K562 (cell line): ENCODE data around the gene PLA2G4C. TPM values are rescaled to one million over a fixed set of nuclear protein-coding genes. Genes with fewer than 3 reads are reported as not detected.

ENCODE experiments used
- ATAC-seq: fragments of 200-7000 bp; cut with Tn5 transposase; 3 replicates; pipeline ENCODE4 v1.9.1; 2020; ENCODE audit warnings: moderate library complexity
- BruUV-seq: library from RNA; stranded (reverse); fragments of 400-500 nt; replicated peaks from 2 replicates; lab custom pipeline; 2021; lab: Mats Ljungman, UMichigan
- CTCF ChIA-PET: fragments of 300-600 bp; formaldehyde crosslinking; extraction: SDS; loops from one replicate; lab custom pipeline; 2021; ENCODE audit warnings: low intra/inter-chr PET ratio; lab: Yijun Ruan, JAX
- POLR2A ChIA-PET: fragments of 300-600, 350-650 bp; sonication (Branson Sonifier 250); formaldehyde crosslinking; extraction: SDS; loops from one replicate; lab custom pipeline; 2021; ENCODE audit warnings: antibody characterized with exemption, inconsistent platforms; lab: Yijun Ruan, JAX
- DNase-seq, 4 experiments: peaks; one replicate each; pipeline versions ENCODE4 v3.0.0 to v3.0.0-alpha.2; 2011 to 2018; ENCODE audit warnings: low spot score in 3 of 4, mixed read lengths in 3 of 4; ENCODE audit errors: extremely low read depth in 1 of 4
- FAIRE-seq: peaks from 2 replicates; lab custom pipeline; 2011; peaks lifted over from hg19 to GRCh38; lab: Jason Lieb, UNC
- H2AFZ ChIP-seq: 2 replicates; pipeline ENCODE4 v1.6.0; 2011; ENCODE audit warnings: low read depth, low read length, control low read depth, inconsistent platforms
- H3K27ac ChIP-seq: fragments of 200-600 bp; 3 replicates; pipeline ENCODE4 v1.8.0; 2011; ENCODE audit warnings: low read depth, mild to moderate bottlenecking, control low read depth, inconsistent platforms, low read length, moderate library complexity, mixed read lengths; ENCODE audit errors: extremely low read depth
- H3K27me3 ChIP-seq, 2 experiments: fragments of 300-600 bp in 1 of 2; 2 replicates in 1 of 2; 3 replicates in 1 of 2; pipeline versions ENCODE4 v1.6.0 to v1.8.0; 2011; ENCODE audit warnings: inconsistent platforms in 2 of 2, low read length in 2 of 2, mild to moderate bottlenecking in 1 of 2, mixed read lengths in 1 of 2, moderate library complexity in 1 of 2; ENCODE audit not compliant: control insufficient read depth in 2 of 2, insufficient read depth in 2 of 2
- H3K36me3 ChIP-seq: fragments of 300-600 bp; 3 replicates; pipeline ENCODE4 v1.8.0; 2011; ENCODE audit warnings: mild to moderate bottlenecking, low read length, inconsistent platforms; ENCODE audit not compliant: control insufficient read depth, insufficient read depth
- H3K4me1 ChIP-seq, 2 experiments: fragments of 200-600 bp in 1 of 2; replicated peaks in 1 of 2; 2 replicates in 1 of 2; 3 replicates in 1 of 2; pipeline versions ENCODE4 v1.5.1 to v1.8.0; 2011; ENCODE audit warnings: inconsistent platforms in 2 of 2, low read length in 2 of 2, mild to moderate bottlenecking in 1 of 2, mixed read lengths in 1 of 2, moderate library complexity in 1 of 2; ENCODE audit not compliant: control insufficient read depth in 2 of 2, insufficient read depth in 2 of 2
- H3K4me2 ChIP-seq: 2 replicates; pipeline ENCODE4 v1.6.1; 2011; ENCODE audit warnings: low read length, control low read depth, inconsistent platforms, mixed read lengths; ENCODE audit not compliant: insufficient read depth
- H3K4me3 ChIP-seq: fragments of 200-600 bp; sonication (generic), shearing (Covaris generic); 2 replicates; pipeline ENCODE4 v1.5.1; 2016; ENCODE audit warnings: control low read depth, inconsistent platforms
- H3K79me2 ChIP-seq: fragments of 200-600 bp; 3 replicates; pipeline ENCODE4 v1.8.0; 2011; ENCODE audit warnings: low read length, inconsistent platforms; ENCODE audit not compliant: control insufficient read depth, insufficient read depth
- H3K9ac ChIP-seq, 2 experiments: 2 replicates each; pipeline versions ENCODE4 v1.6.0 to v1.6.1; 2011; ENCODE audit warnings: low read depth in 2 of 2, low read length in 2 of 2, control low read depth in 1 of 2, inconsistent platforms in 1 of 2, mild to moderate bottlenecking in 1 of 2, mixed read lengths in 1 of 2; ENCODE audit not compliant: insufficient read depth in 1 of 2
- H3K9me1 ChIP-seq: one replicate; pipeline ENCODE4 v1.6.0; 2011; ENCODE audit warnings: inconsistent platforms, mild to moderate bottlenecking, low read length, moderate library complexity; ENCODE audit not compliant: control insufficient read depth, insufficient read depth
- H3K9me3 ChIP-seq: replicated peaks from 2 replicates; pipeline ENCODE4 v1.5.1; 2011; ENCODE audit warnings: low read depth, low read length, inconsistent platforms; ENCODE audit not compliant: control insufficient read depth, insufficient read depth
- H4K20me1 ChIP-seq: replicated peaks from 2 replicates; pipeline ENCODE4 v1.6.1; 2011; ENCODE audit warnings: low read length, inconsistent platforms, mixed read lengths; ENCODE audit not compliant: control insufficient read depth, insufficient read depth
- CCAR2 ChIP-seq: fragments of 200-400 bp; formaldehyde crosslinking; IDR thresholded peaks from 2 replicates; pipeline ENCODE4 v1.6.1; 2017; ENCODE audit warnings: mild to moderate bottlenecking, low read depth, low read length
- CHD2 ChIP-seq: IDR thresholded peaks from 2 replicates; pipeline ENCODE4 v1.6.1; 2011; ENCODE audit warnings: low read depth, low read length
- NFE2 ChIP-seq: IDR thresholded peaks from 2 replicates; pipeline ENCODE4 v1.6.1; 2014; ENCODE audit warnings: antibody characterized with exemption, low read depth
- NFE2L1 ChIP-seq: fragments of 450-650 bp; IDR thresholded peaks from 2 replicates; pipeline ENCODE4 v1.6.1; 2016; ENCODE audit warnings: missing genetic modification characterization, low read depth, mild to moderate bottlenecking, missing compliant biosample characterization, moderate library complexity, borderline replicate concordance
- PHB2 ChIP-seq: fragments of 450-650 bp; IDR thresholded peaks from 2 replicates; pipeline ENCODE4 v1.6.1; 2017; ENCODE audit warnings: low read depth
- POLR2B ChIP-seq: fragments of 450-650 bp; IDR thresholded peaks from 2 replicates; pipeline ENCODE4 v1.6.1; 2018; ENCODE audit warnings: low read depth; ENCODE audit not compliant: partially characterized antibody
- RNF219 ChIP-seq: fragments of 250-450 bp; sonication (Bioruptor Pico); IDR thresholded peaks from 2 replicates; pipeline ENCODE4 v1.5.0; 2022; ENCODE audit warnings: mild to moderate bottlenecking
- SOX6 ChIP-seq: fragments of 450-650 bp; IDR thresholded peaks from 2 replicates; pipeline ENCODE4 v1.6.1; 2014; ENCODE audit warnings: mild to moderate bottlenecking
- TRIM24 ChIP-seq, 2 experiments: fragments of 450-650 bp; IDR thresholded peaks; 2 replicates each; pipeline ENCODE4 v1.6.1; 2016
- ZBTB5 ChIP-seq: fragments of 450-650 bp; IDR thresholded peaks from 2 replicates; pipeline ENCODE4 v1.6.1; 2017; ENCODE audit warnings: antibody characterized with exemption
- WGBS: fragments of 100-300 bp; shearing (Covaris generic); methylation state at CpG from one replicate; pipeline ENCODE4 v1.1.6; 2016; ENCODE audit warnings: low coverage, mixed read lengths; ENCODE audit not compliant: insufficient coverage; ENCODE audit errors: missing lambda C conversion rate; 5-methylcytosine and 5-hydroxymethylcytosine counted together
- in situ Hi-C: fragments of 300-500 bp; cut with MboI; formaldehyde crosslinking; loops from 4 replicates; pipeline ENCODE4 v1.15.0; 2018; ENCODE audit warnings: inconsistent platforms, mixed read lengths
- intact Hi-C: fragments of 100-400 bp; cut with micrococcal nuclease; formaldehyde crosslinking; loops from 2 replicates; pipeline ENCODE4 v1.14.2; 2022
- polyA plus RNA-seq, 8 experiments: library from polyadenylated mRNA; depleted of rRNA in 4 of 8; stranded (reverse) in 5 of 8; unstranded in 3 of 8; fragments of >200 nt; fragmentation: Nextera tagmentation in 2 of 8; fragmentation: Illumina TruSeq in 1 of 8; extraction: Ambion mirVana in 2 of 8; extraction: Trizol in 1 of 8; gene quantifications; 2 replicates each; pipeline versions ENCODE4 v1.2.1 to v1.2.3, GENCODE V29; 2011 to 2014; ENCODE audit warnings: inconsistent platforms in 1 of 8, missing spikeins in 1 of 8
- total RNA-seq, 7 experiments: library from RNA; depleted of rRNA in 6 of 7; stranded (reverse); fragments of >200 nt in 6 of 7; fragmentation: Illumina TruSeq in 2 of 7; extraction: Trizol in 2 of 7; gene quantifications; 2 replicates each; pipeline versions ENCODE4 v1.2.1 to v1.2.3, GENCODE V29; 2011 to 2021; ENCODE audit warnings: low replicate concordance in 1 of 7

The PLA2G4C gene
- total and polyA plus RNA-seq, 9 of the 15 experiments (the other 6 are each of a cell fraction or from before 2014, with no cell fraction given): 0.27 to 0.35 (median 0.35) TPM; not detected in 6

GRCh38 chr19:48051335-48052033, 59.1 kb downstream of the PLA2G4C start:
- H3K9me3 ChIP-seq: no peaks in the 10 kb centered on the region
- no peak overlapping the region for H2AFZ ChIP-seq
- in situ Hi-C loops: no loop called here
- H3K27ac ChIP-seq: no peak overlapping the region
- no peaks in the 10 kb centered on the region for H3K36me3 ChIP-seq
- H3K9me1 ChIP-seq: no peaks in the 10 kb centered on the region
- CTCF ChIA-PET: no interaction called here
- intact Hi-C loops: no loop called here
- peaks cover 7 to 51% of the 10 kb centered on the region in 2 experiments for H3K27me3 ChIP-seq
- H3K4me1 ChIP-seq: no peaks in the 10 kb centered on the region; a peak in 1 of 5 replicates
- H4K20me1 ChIP-seq: no peaks in the 10 kb centered on the region
- no peaks in the 10 kb centered on the region for H3K79me2 ChIP-seq
- 11% methylated on average over 10 of the region's 10 CpGs for WGBS
- peak in 1 of 4 experiments; percentile 8 for DNase-seq
- BruUV-seq: no TSS peak
- no peak overlapping the region for H3K9ac ChIP-seq
- no peak for ATAC-seq
- H3K4me3 ChIP-seq: no peak overlapping the region
- FAIRE-seq: no peak
- POLR2A ChIA-PET: interaction anchor here (0.7 kb wide), 1 partner anchor 58 kb away, joined by 3 read pairs; no protein-coding TSS in a partner anchor
- H3K4me2 ChIP-seq: no peak overlapping the region
- TF ChIP-seq RNF219 (no peak), CCAR2 (no peak), ZBTB5 (no peak), SOX6 (0 out of 2 replicates have a peak, but pooled peaks have one; percentile 28), PHB2 (no peak), NFE2L1 (tag) (peak; percentile 55; the same call in 1 of the 2 replicates), POLR2B (no peak), TRIM24 (IDR thresholded peaks at IDR 0.05) (peak; percentile 37 to 53; a peak in 1 of 4 replicates), NFE2 (peak; percentile 36; the same call in 1 of the 2 replicates), CHD2 (peak; percentile 85)
